Hepatocyte (in vitro differentiated cells): ENCODE measurements around the gene FOLR1. TPM values are rescaled to one million over a fixed set of nuclear protein-coding genes. Genes with fewer than 3 reads are reported as not detected.
"Not testable (repeated sequence)": the region's sequence is repeated elsewhere in the genome, so short reads cannot be mapped to it uniquely, and the experiment has no call there.

Source experiments
- DNase-seq: peaks from one replicate; pipeline ENCODE4 v3.0.0-alpha.2; 2016; ENCODE audit warnings: low spot score
- H2AFZ ChIP-seq: fragments of 200-600 bp; sonication (generic); 2 replicates; pipeline ENCODE4 v1.6.0; 2016; ENCODE audit warnings: antibody characterized with exemption, mild to moderate bottlenecking
- H3K27ac ChIP-seq: fragments of 200-600 bp; sonication (generic); 2 replicates; pipeline ENCODE4 v1.5.1; 2016; ENCODE audit warnings: mild to moderate bottlenecking
- H3K27me3 ChIP-seq: fragments of 200-600 bp; sonication (generic); 2 replicates; pipeline ENCODE4 v1.6.1; 2016
- H3K36me3 ChIP-seq: fragments of 200-600 bp; sonication (generic); replicated peaks from 2 replicates; pipeline ENCODE4 v1.5.1; 2016; ENCODE audit warnings: low read depth; ENCODE audit not compliant: insufficient read depth
- H3K4me1 ChIP-seq: fragments of 200-600 bp; sonication (generic); 2 replicates; pipeline ENCODE4 v1.5.1; 2016; ENCODE audit warnings: mild to moderate bottlenecking, moderate library complexity; ENCODE audit not compliant: insufficient read depth
- H3K4me2 ChIP-seq: fragments of 200-600 bp; sonication (generic); 2 replicates; pipeline ENCODE4 v1.6.0; 2016
- H3K4me3 ChIP-seq: fragments of 200-600 bp; sonication (generic); 2 replicates; pipeline ENCODE4 v1.5.1; 2016; ENCODE audit warnings: mild to moderate bottlenecking
- H3K79me2 ChIP-seq: fragments of 200-600 bp; sonication (generic); 2 replicates; pipeline ENCODE4 v1.6.0; 2017; ENCODE audit warnings: mild to moderate bottlenecking
- H3K9me2 ChIP-seq: fragments of 200-600 bp; sonication (generic); replicated peaks from 2 replicates; pipeline ENCODE4 v1.6.0; 2017; ENCODE audit warnings: mild to moderate bottlenecking; ENCODE audit not compliant: insufficient read depth
- H3K9me3 ChIP-seq: fragments of 200-600 bp; sonication (generic); 2 replicates; pipeline ENCODE4 v1.5.1; 2016; ENCODE audit warnings: low read depth, mild to moderate bottlenecking
- H4K20me1 ChIP-seq: fragments of 200-600 bp; sonication (generic); 2 replicates; pipeline ENCODE4 v1.6.0; 2016; ENCODE audit warnings: mild to moderate bottlenecking; ENCODE audit not compliant: insufficient read depth, poor library complexity, severe bottlenecking
- EZH2 ChIP-seq: fragments of 200-600 bp; sonication (generic); IDR thresholded peaks from 2 replicates; pipeline ENCODE4 v1.6.1; 2016; ENCODE audit warnings: antibody characterized with exemption, mild to moderate bottlenecking, borderline replicate concordance
- EZH2phosphoT487 ChIP-seq: fragments of 200-600 bp; sonication (generic); IDR thresholded peaks from one replicate; pipeline ENCODE4 v1.6.1; 2018; ENCODE audit warnings: antibody characterized with exemption, mild to moderate bottlenecking, low read depth, moderate library complexity; ENCODE audit not compliant: unreplicated experiment, severe bottlenecking
- WGBS: methylation state at CpG from one replicate; pipeline ENCODE4 v1.1.6; 2016; ENCODE audit warnings: low lambda C conversion rate; ENCODE audit errors: missing lambda C conversion rate; 5-methylcytosine and 5-hydroxymethylcytosine counted together
- polyA plus RNA-seq: library from polyadenylated mRNA; unstranded; fragments of >200 nt; fragmentation: Nextera tagmentation; extraction: Ambion mirVana; gene quantifications from 2 replicates; pipeline ENCODE4 v1.2.1, GENCODE V29; 2016
- total RNA-seq: library from RNA; depleted of rRNA; stranded (reverse); fragments of >200 nt; gene quantifications from 2 replicates; pipeline ENCODE4 v1.2.3, GENCODE V29; 2014
- TF ChIP-seq, protein P1 (sequence below): fragments of 200-600 bp; sonication (generic); IDR thresholded peaks from 2 replicates; pipeline ENCODE4 v1.5.1; 2016; ENCODE audit warnings: antibody characterized with exemption, mild to moderate bottlenecking; ENCODE audit not compliant: poor library complexity

FOLR1 gene
- total and polyA plus RNA-seq, 2 experiments from 2014 or later, result 13.4 to 19.9 TPM

DNA sequence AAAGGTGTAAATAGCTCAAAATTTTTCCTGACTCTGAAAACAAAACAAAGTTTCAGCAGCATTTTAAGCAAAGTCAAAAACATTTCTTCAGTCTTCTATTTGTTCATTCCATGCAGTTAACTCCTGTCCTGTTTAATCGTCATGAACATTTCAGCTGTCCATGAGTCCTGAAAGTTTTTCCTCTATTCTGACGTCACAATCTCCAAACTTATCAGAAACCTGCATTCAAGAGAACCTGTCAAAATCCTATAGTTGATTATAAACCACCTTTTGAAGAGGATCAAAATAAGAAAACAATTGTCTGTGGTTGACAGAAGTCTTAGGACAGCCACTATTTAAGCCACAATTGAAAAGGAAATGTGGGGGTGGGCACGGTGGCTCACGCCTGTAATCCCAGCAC is 41.1 kb upstream of the FOLR1 start:
- Histone ChIP-seq H3K27ac (no peak overlapping the region), H3K4me3 (no peak overlapping the region), H4K20me1 (no peaks in the 10 kb centered on the region), H3K79me2 (no peaks in the 10 kb centered on the region), H3K4me2 (no peak overlapping the region), H3K27me3 (no peaks in the 10 kb centered on the region), H3K36me3 (no peaks in the 10 kb centered on the region), H3K9me3 (no peaks in the 10 kb centered on the region), H2AFZ (no peak overlapping the region), H3K4me1 (no peaks in the 10 kb centered on the region), H3K9me2 (no peaks in the 10 kb centered on the region)
- 83% methylated on average over 4 of the region's 4 CpGs for WGBS
- no peak for DNase-seq
- TF ChIP-seq, protein P1, sequence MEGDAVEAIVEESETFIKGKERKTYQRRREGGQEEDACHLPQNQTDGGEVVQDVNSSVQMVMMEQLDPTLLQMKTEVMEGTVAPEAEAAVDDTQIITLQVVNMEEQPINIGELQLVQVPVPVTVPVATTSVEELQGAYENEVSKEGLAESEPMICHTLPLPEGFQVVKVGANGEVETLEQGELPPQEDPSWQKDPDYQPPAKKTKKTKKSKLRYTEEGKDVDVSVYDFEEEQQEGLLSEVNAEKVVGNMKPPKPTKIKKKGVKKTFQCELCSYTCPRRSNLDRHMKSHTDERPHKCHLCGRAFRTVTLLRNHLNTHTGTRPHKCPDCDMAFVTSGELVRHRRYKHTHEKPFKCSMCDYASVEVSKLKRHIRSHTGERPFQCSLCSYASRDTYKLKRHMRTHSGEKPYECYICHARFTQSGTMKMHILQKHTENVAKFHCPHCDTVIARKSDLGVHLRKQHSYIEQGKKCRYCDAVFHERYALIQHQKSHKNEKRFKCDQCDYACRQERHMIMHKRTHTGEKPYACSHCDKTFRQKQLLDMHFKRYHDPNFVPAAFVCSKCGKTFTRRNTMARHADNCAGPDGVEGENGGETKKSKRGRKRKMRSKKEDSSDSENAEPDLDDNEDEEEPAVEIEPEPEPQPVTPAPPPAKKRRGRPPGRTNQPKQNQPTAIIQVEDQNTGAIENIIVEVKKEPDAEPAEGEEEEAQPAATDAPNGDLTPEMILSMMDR, result no peak
- no peak for TF ChIP-seq EZH2phosphoT487
- TF ChIP-seq EZH2, result no peak

DNA sequence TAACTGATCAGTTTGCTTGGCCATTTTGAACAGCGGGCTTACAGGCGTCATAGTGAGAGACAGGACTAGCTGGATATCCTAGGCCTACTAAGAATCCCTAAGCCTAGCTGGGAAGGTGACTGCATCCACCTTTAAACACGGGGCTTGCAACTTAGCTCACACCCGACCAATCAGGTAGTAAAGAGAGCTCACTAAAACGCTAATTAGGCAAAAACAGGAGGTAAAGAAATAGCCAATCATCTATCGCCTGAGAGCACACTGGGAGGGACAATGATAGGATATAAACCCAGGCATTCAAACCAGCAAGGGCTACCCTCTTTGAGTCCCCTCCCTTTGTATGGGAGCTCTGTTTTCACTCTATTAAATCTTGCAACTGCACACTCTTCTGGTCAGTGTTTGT is 38.1 kb upstream of the FOLR1 start:
- not testable (repeated sequence) for DNase-seq, H3K4me3 ChIP-seq, H3K79me2 ChIP-seq, H3K27me3 ChIP-seq, H3K4me1 ChIP-seq, H3K27ac ChIP-seq, H4K20me1 ChIP-seq, H3K9me3 ChIP-seq, H2AFZ ChIP-seq, H3K4me2 ChIP-seq, H3K36me3 ChIP-seq, H3K9me2 ChIP-seq
- WGBS, result 86% methylated on average over 5 of the region's 6 CpGs

DNA sequence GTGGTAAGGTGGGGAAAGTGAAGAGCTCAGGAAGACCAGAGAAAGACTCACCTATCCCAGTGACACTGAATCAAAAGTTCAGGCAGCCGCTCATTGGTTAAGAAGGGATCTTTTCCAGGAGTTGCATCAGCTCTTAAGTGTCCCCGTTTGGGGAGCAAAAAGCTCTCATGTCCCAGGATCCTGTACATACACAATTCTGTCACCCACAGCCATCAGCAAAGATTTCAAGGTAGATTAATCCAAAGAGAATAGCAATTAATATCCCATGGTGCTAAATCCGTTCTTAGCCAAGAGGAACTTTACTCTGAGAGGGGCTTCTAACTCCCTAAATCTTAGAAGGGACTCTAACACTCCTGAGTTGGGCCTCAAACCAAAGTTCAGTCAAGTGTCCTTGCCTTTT is 37.1 kb upstream of the FOLR1 start:
- Histone ChIP-seq H3K4me2 (no peak overlapping the region), H3K27me3 (no peaks in the 10 kb centered on the region), H3K4me1 (no peaks in the 10 kb centered on the region), H2AFZ (no peak overlapping the region), H3K9me2 (no peaks in the 10 kb centered on the region), H3K79me2 (no peaks in the 10 kb centered on the region), H4K20me1 (no peaks in the 10 kb centered on the region), H3K4me3 (no peak overlapping the region), H3K27ac (no peak overlapping the region), H3K36me3 (no peaks in the 10 kb centered on the region), H3K9me3 (no peaks in the 10 kb centered on the region)
- TF ChIP-seq EZH2 (no peak), EZH2phosphoT487 (no peak)
- TF ChIP-seq, protein P1, result no peak
- DNase-seq, result no peak
- 92% methylated on average over 3 of the region's 3 CpGs for WGBS

DNA sequence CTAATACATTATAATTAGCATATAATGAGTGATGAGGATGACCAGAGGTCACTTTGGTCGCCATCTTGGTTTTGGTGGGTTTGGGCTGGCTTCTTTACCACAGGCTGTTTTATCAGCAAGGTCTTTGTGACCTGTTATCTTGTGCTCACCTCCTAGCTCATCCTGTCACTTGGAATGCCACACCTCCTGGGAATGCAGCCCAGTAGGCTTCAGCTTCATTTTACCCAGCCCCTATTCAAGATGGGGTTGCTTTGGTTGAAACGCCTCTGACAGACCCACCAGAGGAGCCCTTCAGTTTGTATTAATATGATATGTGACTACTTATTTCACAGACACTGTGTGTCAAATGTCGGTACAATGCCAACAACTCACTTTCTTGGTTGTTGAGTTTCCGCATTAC is 36.2 kb upstream of the FOLR1 start:
- no peaks in the 10 kb centered on the region for H3K9me3 ChIP-seq
- H3K4me3 ChIP-seq, result no peak overlapping the region
- H2AFZ ChIP-seq, result no peak overlapping the region
- 90% methylated on average over 4 of the region's 4 CpGs for WGBS
- no peak for TF ChIP-seq EZH2
- TF ChIP-seq, protein P1, result no peak
- TF ChIP-seq EZH2phosphoT487, result no peak
- no peaks in the 10 kb centered on the region for H3K27me3 ChIP-seq
- H3K79me2 ChIP-seq, result no peaks in the 10 kb centered on the region
- no peak overlapping the region for H3K4me2 ChIP-seq
- H3K36me3 ChIP-seq, result no peaks in the 10 kb centered on the region
- H3K9me2 ChIP-seq, result no peaks in the 10 kb centered on the region
- no peaks in the 10 kb centered on the region for H4K20me1 ChIP-seq
- H3K27ac ChIP-seq, result no peak overlapping the region
- no peak for DNase-seq
- H3K4me1 ChIP-seq, result no peaks in the 10 kb centered on the region
